HEK293 (cell line): Measurements from ENCODE around the gene CDK16.

Experiments used
- CTCF ChIA-PET: fragments of 350-600 bp; formaldehyde crosslinking; extraction: SDS; loops from one replicate; lab custom pipeline; 2021; ENCODE audit warnings: antibody characterized with exemption; lab: Yijun Ruan, JAX
- POLR2A ChIA-PET: fragments of 300-600 bp; formaldehyde crosslinking; extraction: SDS; loops from one replicate; lab custom pipeline; 2020; ENCODE audit warnings: antibody characterized with exemption, inconsistent platforms; lab: Yijun Ruan, JAX
- H3K27ac ChIP-seq: fragments of 200-500 bp; sonication (Bioruptor generic); 2 replicates; pipeline ENCODE4 v1.5.1; 2014; ENCODE audit warnings: low read depth, low read length, control low read depth, inconsistent platforms; ENCODE audit errors: extremely low read depth
- H3K36me3 ChIP-seq, 2 experiments: fragments of 200-500 bp in 1 of 2; sonication (Bioruptor generic) in 1 of 2; 1 replicate in 1 of 2; 2 replicates in 1 of 2; pipeline ENCODE4 v1.5.1; 2014 to 2017; ENCODE audit warnings: inconsistent platforms in 2 of 2, low read length in 2 of 2; ENCODE audit not compliant: control insufficient read depth in 2 of 2, insufficient read depth in 1 of 2
- H3K4me1 ChIP-seq: fragments of 200-500 bp; sonication (Bioruptor generic); 2 replicates; pipeline ENCODE4 v1.5.1; 2014; ENCODE audit warnings: mild to moderate bottlenecking, low read length, inconsistent platforms; ENCODE audit not compliant: control insufficient read depth, insufficient read depth
- H3K4me3 ChIP-seq: 2 replicates; pipeline ENCODE4 v1.5.1; 2011; ENCODE audit warnings: low read depth, mild to moderate bottlenecking, control low read depth, low read length, moderate library complexity
- H3K9me3 ChIP-seq: fragments of 200-500 bp; sonication (Bioruptor generic); 2 replicates; pipeline ENCODE4 v1.5.1; 2014; ENCODE audit warnings: low read depth, low read length, inconsistent platforms; ENCODE audit not compliant: control insufficient read depth, insufficient read depth
- GLI4 ChIP-seq: fragments of 450-650 bp; formaldehyde crosslinking; IDR thresholded peaks from 2 replicates; pipeline ENCODE4 v1.5.1; 2016; ENCODE audit warnings: missing biosample characterization, missing genetic modification characterization
- HOXA7 ChIP-seq: sonication (generic); formaldehyde crosslinking; IDR thresholded peaks from 2 replicates; pipeline ENCODE4 v1.8.1; 2022; ENCODE audit warnings: missing genetic modification reagents, borderline replicate concordance
- SCRT1 ChIP-seq: fragments of 450-650 bp; formaldehyde crosslinking; IDR thresholded peaks from 2 replicates; pipeline ENCODE4 v1.5.1; 2016; ENCODE audit warnings: missing biosample characterization, missing genetic modification characterization, borderline replicate concordance
- TCF7L2 ChIP-seq: IDR thresholded peaks from 2 replicates; pipeline ENCODE4 v1.6.1; 2011; ENCODE audit warnings: low read depth, mild to moderate bottlenecking, inconsistent platforms, low read length, moderate library complexity, borderline replicate concordance
- ZBTB20 ChIP-seq: fragments of 450-650 bp; formaldehyde crosslinking; IDR thresholded peaks from 2 replicates; pipeline ENCODE4 v1.5.1; 2016; ENCODE audit warnings: missing biosample characterization, missing genetic modification characterization
- ZFP41 ChIP-seq: fragments of 450-650 bp; formaldehyde crosslinking; IDR thresholded peaks from 2 replicates; pipeline ENCODE4 v1.5.1; 2016; ENCODE audit warnings: missing biosample characterization, missing genetic modification characterization, borderline replicate concordance
- ZNF146 ChIP-seq: fragments of 450-650 bp; formaldehyde crosslinking; IDR thresholded peaks from 2 replicates; pipeline ENCODE4 v1.5.1; 2016; ENCODE audit warnings: missing biosample characterization, missing genetic modification characterization
- ZNF211 ChIP-seq: fragments of 450-650 bp; formaldehyde crosslinking; IDR thresholded peaks from 2 replicates; pipeline ENCODE4 v1.5.1; 2016; ENCODE audit warnings: low read depth, missing biosample characterization, missing genetic modification characterization
- ZNF354C ChIP-seq: fragments of 450-650 bp; formaldehyde crosslinking; IDR thresholded peaks from 2 replicates; pipeline ENCODE4 v1.5.1; 2016; ENCODE audit warnings: missing biosample characterization, missing genetic modification characterization, low read depth, borderline replicate concordance
- ZNF423 ChIP-seq: fragments of 450-650 bp; formaldehyde crosslinking; IDR thresholded peaks from 2 replicates; pipeline ENCODE4 v1.5.1; 2016; ENCODE audit warnings: missing biosample characterization, missing genetic modification characterization
- ZNF48 ChIP-seq: fragments of 450-650 bp; formaldehyde crosslinking; IDR thresholded peaks from 2 replicates; pipeline ENCODE4 v1.5.1; 2016; ENCODE audit warnings: missing biosample characterization, missing genetic modification characterization
- ZNF560 ChIP-seq: fragments of 450-650 bp; formaldehyde crosslinking; IDR thresholded peaks from 2 replicates; pipeline ENCODE4 v1.5.1; 2017; ENCODE audit warnings: missing biosample characterization, missing genetic modification characterization, borderline replicate concordance
- ZNF610 ChIP-seq: fragments of 450-650 bp; formaldehyde crosslinking; IDR thresholded peaks from 2 replicates; pipeline ENCODE4 v1.5.1; 2016; ENCODE audit warnings: missing biosample characterization, missing genetic modification characterization, borderline replicate concordance
- ZNF623 ChIP-seq: fragments of 450-650 bp; formaldehyde crosslinking; IDR thresholded peaks from 2 replicates; pipeline ENCODE4 v1.5.1; 2016; ENCODE audit warnings: missing biosample characterization, missing genetic modification characterization
- ZNF658 ChIP-seq: fragments of 450-650 bp; formaldehyde crosslinking; IDR thresholded peaks from 2 replicates; pipeline ENCODE4; 2016; ENCODE audit warnings: missing biosample characterization, missing genetic modification characterization
- ZNF777 ChIP-seq: fragments of 450-650 bp; formaldehyde crosslinking; IDR thresholded peaks from 2 replicates; pipeline ENCODE4 v1.5.1; 2017; ENCODE audit warnings: missing biosample characterization, missing genetic modification characterization, borderline replicate concordance
- ZNF837 ChIP-seq: fragments of 450-650 bp; formaldehyde crosslinking; IDR thresholded peaks from 2 replicates; pipeline ENCODE4 v1.5.1; 2016; ENCODE audit warnings: missing biosample characterization, missing genetic modification characterization
- ZSCAN30 ChIP-seq: fragments of 450-650 bp; IDR thresholded peaks from 2 replicates; pipeline ENCODE4 v1.5.1; 2018; ENCODE audit warnings: missing biosample characterization, mild to moderate bottlenecking, missing genetic modification characterization, moderate library complexity
- TF ChIP-seq, protein P1 (sequence below): fragments of 450-650 bp; formaldehyde crosslinking; IDR thresholded peaks from 2 replicates; pipeline ENCODE4 v1.5.1; 2016; ENCODE audit warnings: missing biosample characterization, missing genetic modification characterization
- TF ChIP-seq, protein P2 (sequence below): sonication (generic); formaldehyde crosslinking; IDR thresholded peaks from 2 replicates; pipeline ENCODE4 v1.8.1; 2022; ENCODE audit warnings: mild to moderate bottlenecking, moderate library complexity, missing genetic modification reagents
- TF ChIP-seq, protein P3 (sequence below): fragments of 450-650 bp; IDR thresholded peaks from 2 replicates; pipeline ENCODE4 v1.5.1; 2018; ENCODE audit warnings: missing biosample characterization, missing genetic modification characterization
- TF ChIP-seq, protein P4 (sequence below): fragments of 450-650 bp; formaldehyde crosslinking; IDR thresholded peaks from 2 replicates; pipeline ENCODE4 v1.5.1; 2016; ENCODE audit warnings: missing biosample characterization, missing genetic modification characterization
- TF ChIP-seq, protein P5 (sequence below): fragments of 450-650 bp; formaldehyde crosslinking; IDR thresholded peaks from 2 replicates; pipeline ENCODE4 v1.5.1; 2017; ENCODE audit warnings: missing biosample characterization, missing genetic modification characterization

Gene CDK16

DNA sequence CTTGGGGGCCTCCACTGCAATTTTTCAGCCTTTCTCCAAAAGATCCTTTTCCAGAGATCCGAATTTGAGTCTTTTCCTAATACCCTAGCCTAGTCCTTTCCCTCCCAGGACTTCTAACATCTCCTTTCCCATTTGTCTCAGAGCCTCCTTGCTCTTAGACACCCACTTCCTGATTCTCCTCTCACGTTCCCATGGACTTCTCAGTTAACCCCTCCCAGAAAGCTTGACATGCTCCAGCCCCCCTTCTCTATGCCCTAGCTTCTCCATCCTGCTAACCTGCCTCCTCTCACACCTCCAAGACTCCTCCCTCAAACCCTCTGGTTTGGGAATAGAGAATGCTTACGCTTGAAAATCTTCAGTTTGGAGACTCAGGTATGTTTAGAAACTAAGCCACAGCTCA is 22.4 kb upstream of the CDK16 start:
- POLR2A ChIA-PET: interaction anchor here (0.5 to 4.1 kb wide), 2 partner anchors 22 to 129 kb away, joined by 4 to 20 read pairs; partner anchors contain the start of gene CDK16
- Histone ChIP-seq H3K4me1 (peaks cover 10% of the 10 kb centered on the region; the same call in 1 of the 2 replicates), H3K9me3 (no peaks in the 10 kb centered on the region), H3K27ac (no peak overlapping the region), H3K36me3 (peaks cover 21 to 61% of the 10 kb centered on the region in 2 experiments), H3K4me3 (no peak overlapping the region)
- TF ChIP-seq ZNF777: no peak
- TF ChIP-seq ZNF423 (tag by site-specific recombination): no peak
- no peak for TF ChIP-seq ZNF623 (tag by site-specific recombination)
- no peak for TF ChIP-seq ZNF146 (tag by site-specific recombination)
- TF ChIP-seq ZNF211: no peak
- TF ChIP-seq ZNF658 (tag by site-specific recombination): no peak
- CTCF ChIA-PET: interaction anchor here (3.2 kb wide), 1 partner anchor 188 kb away, joined by 35 read pairs; no protein-coding TSS in a partner anchor

DNA sequence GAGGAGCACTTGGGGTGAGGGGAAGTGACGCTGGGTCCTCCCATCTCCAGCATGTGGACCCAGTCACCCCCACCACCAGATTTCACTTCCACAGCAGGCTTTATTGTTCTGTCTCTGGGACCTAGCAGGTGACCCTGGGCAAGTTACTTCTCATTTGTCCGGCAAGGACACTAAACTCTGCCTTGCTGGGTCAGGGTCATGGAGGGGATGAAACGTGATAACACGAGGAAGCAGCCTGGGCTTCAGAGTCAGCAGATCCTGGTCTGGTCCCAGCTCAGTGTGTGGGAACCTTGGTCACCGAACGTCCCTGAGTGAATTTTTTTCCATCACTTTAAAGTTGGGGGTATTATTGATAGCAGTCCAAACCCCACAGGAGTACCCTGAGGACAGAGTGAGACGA is 21.0 kb upstream of the CDK16 start:
- no peak overlapping the region for H3K27ac ChIP-seq
- TF ChIP-seq, protein P1, sequence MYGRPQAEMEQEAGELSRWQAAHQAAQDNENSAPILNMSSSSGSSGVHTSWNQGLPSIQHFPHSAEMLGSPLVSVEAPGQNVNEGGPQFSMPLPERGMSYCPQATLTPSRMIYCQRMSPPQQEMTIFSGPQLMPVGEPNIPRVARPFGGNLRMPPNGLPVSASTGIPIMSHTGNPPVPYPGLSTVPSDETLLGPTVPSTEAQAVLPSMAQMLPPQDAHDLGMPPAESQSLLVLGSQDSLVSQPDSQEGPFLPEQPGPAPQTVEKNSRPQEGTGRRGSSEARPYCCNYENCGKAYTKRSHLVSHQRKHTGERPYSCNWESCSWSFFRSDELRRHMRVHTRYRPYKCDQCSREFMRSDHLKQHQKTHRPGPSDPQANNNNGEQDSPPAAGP (tag by site-specific recombination): no peak
- no peak for TF ChIP-seq ZFP41 (tag by site-specific recombination)
- no peak for TF ChIP-seq ZNF560
- no peak for TF ChIP-seq ZSCAN30
- TF ChIP-seq SCRT1 (tag by site-specific recombination): no peak
- no peak for TF ChIP-seq GLI4 (tag by site-specific recombination)
- TF ChIP-seq, protein P2, sequence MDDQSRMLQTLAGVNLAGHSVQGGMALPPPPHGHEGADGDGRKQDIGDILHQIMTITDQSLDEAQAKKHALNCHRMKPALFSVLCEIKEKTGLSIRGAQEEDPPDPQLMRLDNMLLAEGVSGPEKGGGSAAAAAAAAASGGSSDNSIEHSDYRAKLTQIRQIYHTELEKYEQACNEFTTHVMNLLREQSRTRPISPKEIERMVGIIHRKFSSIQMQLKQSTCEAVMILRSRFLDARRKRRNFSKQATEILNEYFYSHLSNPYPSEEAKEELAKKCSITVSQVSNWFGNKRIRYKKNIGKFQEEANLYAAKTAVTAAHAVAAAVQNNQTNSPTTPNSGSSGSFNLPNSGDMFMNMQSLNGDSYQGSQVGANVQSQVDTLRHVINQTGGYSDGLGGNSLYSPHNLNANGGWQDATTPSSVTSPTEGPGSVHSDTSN: no peak
- TF ChIP-seq, protein P3, sequence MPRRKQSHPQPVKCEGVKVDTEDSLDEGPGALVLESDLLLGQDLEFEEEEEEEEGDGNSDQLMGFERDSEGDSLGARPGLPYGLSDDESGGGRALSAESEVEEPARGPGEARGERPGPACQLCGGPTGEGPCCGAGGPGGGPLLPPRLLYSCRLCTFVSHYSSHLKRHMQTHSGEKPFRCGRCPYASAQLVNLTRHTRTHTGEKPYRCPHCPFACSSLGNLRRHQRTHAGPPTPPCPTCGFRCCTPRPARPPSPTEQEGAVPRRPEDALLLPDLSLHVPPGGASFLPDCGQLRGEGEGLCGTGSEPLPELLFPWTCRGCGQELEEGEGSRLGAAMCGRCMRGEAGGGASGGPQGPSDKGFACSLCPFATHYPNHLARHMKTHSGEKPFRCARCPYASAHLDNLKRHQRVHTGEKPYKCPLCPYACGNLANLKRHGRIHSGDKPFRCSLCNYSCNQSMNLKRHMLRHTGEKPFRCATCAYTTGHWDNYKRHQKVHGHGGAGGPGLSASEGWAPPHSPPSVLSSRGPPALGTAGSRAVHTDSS (tag by site-specific recombination): no peak
- no peak for TF ChIP-seq TCF7L2
- TF ChIP-seq ZNF610: no peak

DNA sequence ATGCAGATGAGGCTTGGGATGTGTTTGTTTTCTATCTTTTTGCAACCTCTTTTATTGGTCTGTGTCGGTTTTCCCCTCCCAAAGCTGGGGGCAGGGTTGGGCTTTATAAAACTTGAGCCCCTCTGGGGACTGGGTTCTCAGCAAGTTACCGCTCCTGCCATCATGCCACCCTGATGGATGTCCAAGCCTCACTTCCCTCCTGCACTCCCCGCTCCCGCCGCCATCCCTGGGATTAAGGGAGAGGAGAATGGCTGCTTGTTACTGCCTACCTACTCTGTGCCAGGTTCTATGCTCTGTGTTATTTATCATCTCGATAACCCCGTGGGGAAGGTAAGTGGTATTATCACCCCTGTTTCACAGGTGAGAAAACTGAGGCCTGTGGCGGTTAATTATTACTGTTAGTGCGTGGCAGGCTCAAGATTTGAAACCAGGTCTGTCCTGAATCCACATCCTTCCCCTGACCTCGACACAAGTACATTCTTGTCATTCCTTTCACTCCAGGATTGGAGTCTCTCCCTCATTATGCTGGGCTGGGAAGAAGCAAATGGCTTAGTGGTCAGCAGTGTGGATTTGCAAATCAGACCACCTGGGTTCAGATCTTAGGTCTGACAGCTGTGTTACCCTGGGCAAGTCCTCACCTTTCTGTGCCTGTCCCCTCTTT is 20.3 kb upstream of the CDK16 start:
- Histone ChIP-seq H3K4me3 (no peak overlapping the region), H3K27ac (no peak overlapping the region), H3K9me3 (no peaks in the 10 kb centered on the region), H3K4me1 (peaks cover 10% of the 10 kb centered on the region; the same call in 1 of the 2 replicates), H3K36me3 (peaks cover 39 to 82% of the 10 kb centered on the region in 2 experiments)
- ChIA-PET CTCF (interaction anchor here (0.6 kb wide), 2 partner anchors 172 to 484 kb away, joined by 3 read pairs; partner anchors contain the start of gene ZNF157), POLR2A (interaction anchor here (1.4 kb wide), 1 partner anchor 20 kb away, joined by 3 read pairs; the partner anchor contains the start of gene CDK16)
- TF ChIP-seq, protein P1 (tag by site-specific recombination): no peak
- TF ChIP-seq, protein P4, sequence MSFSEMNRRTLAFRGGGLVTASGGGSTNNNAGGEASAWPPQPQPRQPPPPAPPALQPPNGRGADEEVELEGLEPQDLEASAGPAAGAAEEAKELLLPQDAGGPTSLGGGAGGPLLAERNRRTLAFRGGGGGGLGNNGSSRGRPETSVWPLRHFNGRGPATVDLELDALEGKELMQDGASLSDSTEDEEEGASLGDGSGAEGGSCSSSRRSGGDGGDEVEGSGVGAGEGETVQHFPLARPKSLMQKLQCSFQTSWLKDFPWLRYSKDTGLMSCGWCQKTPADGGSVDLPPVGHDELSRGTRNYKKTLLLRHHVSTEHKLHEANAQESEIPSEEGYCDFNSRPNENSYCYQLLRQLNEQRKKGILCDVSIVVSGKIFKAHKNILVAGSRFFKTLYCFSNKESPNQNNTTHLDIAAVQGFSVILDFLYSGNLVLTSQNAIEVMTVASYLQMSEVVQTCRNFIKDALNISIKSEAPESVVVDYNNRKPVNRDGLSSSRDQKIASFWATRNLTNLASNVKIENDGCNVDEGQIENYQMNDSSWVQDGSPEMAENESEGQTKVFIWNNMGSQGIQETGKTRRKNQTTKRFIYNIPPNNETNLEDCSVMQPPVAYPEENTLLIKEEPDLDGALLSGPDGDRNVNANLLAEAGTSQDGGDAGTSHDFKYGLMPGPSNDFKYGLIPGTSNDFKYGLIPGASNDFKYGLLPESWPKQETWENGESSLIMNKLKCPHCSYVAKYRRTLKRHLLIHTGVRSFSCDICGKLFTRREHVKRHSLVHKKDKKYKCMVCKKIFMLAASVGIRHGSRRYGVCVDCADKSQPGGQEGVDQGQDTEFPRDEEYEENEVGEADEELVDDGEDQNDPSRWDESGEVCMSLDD: no peak
- TF ChIP-seq ZNF354C: no peak
- TF ChIP-seq ZBTB20 (tag by site-specific recombination): no peak
- TF ChIP-seq HOXA7: no peak
- no peak for TF ChIP-seq ZNF48 (tag by site-specific recombination)
- TF ChIP-seq, protein P5, sequence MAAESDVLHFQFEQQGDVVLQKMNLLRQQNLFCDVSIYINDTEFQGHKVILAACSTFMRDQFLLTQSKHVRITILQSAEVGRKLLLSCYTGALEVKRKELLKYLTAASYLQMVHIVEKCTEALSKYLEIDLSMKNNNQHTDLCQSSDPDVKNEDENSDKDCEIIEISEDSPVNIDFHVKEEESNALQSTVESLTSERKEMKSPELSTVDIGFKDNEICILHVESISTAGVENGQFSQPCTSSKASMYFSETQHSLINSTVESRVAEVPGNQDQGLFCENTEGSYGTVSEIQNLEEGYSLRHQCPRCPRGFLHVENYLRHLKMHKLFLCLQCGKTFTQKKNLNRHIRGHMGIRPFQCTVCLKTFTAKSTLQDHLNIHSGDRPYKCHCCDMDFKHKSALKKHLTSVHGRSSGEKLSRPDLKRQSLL (tag by site-specific recombination): no peak
- TF ChIP-seq ZNF837 (tag by site-specific recombination): no peak

More for the DNA sequence above, 21.0 kb upstream of the CDK16 start:
- H3K4me1 ChIP-seq: peaks cover 10% of the 10 kb centered on the region; the same call in 1 of the 2 replicates
- no peak overlapping the region for H3K4me3 ChIP-seq
- ChIA-PET CTCF (no interaction called here), POLR2A (interaction anchor here (1.2 to 4.1 kb wide), 2 partner anchors 21 to 36 kb away, joined by 3 to 20 read pairs; partner anchors contain the start of genes CDK16 and USP11)
- peaks cover 34 to 76% of the 10 kb centered on the region in 2 experiments for H3K36me3 ChIP-seq
- H3K9me3 ChIP-seq: no peaks in the 10 kb centered on the region
